ENCODE results near the gene ENOX1. TPM values are rescaled to one million over a fixed set of nuclear protein-coding genes. Genes with fewer than 3 reads are reported as not detected.
A peak's percentile ranks its signal among the peaks of the same experiment; 100 is the strongest.

The ENOX1 gene
- total and polyA plus RNA-seq, 2 of the 8 experiments (the other 6 are each of a cell fraction or from before 2014, with no cell fraction given) = 0.23 to 0.37 TPM

DNA sequence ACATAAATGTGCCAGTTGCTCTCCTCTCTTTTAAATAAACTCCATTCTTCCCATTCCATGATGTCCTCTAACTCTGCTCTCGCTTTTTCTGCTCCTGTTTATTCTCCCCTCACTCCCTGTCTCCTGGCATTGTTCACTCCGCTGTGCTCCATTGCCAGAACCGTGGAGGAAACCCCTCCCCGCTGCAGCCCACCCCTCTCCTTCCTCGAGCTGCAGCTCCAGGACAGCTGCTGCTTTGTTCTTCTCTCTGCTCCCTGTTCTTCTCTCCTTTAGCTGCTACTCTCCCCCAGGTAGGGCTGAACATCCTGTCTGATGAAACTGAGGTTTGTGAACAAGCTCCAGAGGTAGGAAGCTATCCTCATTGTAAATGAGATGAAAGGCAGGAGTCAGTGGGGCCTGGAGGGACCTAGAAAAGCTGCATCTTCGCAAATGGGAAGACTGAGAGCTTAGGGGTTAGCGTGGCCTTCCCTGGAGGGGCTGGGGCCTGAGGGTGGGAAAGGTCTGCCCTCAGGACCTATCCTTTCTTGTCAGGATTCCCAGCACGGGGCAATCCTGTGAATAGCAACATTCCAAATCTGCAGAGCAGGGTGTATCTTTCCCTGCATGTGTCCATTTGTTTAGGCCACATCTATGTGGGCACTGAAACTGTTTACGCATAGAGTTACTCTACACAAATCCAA, 519.7 kb downstream of the ENOX1 start:
- no peak overlapping the region for H3K9ac ChIP-seq (replicated peaks in 1 of 4; ENCODE audit: extremely low read depth in 1 of 4, low read depth in 3 of 4, low read length in 3 of 4)
- H4K5ac ChIP-seq (ENCODE audit: insufficient read length, low read depth, low read length) = peak overlapping the region; percentile 31
- ChIA-PET CTCF (ENCODE audit: partially characterized antibody) (interaction anchor here (1.0 to 1.2 kb wide), 2 partner anchors 9 to 13 kb away, joined by 3 to 4 read pairs; no protein-coding TSS in a partner anchor), POLR2A (ENCODE audit: partially characterized antibody) (no interaction called here)
- peak overlapping the region; percentile 72; the same call in 1 of the 2 replicates for H2AFZ ChIP-seq (ENCODE audit: low read length)
- no peak overlapping the region for H3K4me2 ChIP-seq (ENCODE audit: insufficient read depth in 1 of 2, low read depth in 2 of 2, low read length in 2 of 2)
- H3K79me1 ChIP-seq (ENCODE audit: low read depth, low read length) = no peaks in the 10 kb centered on the region
- no peak overlapping the region for H2BK15ac ChIP-seq (ENCODE audit: low read length)
- H3K9me3 ChIP-seq (ENCODE audit: insufficient read depth in 2 of 2, low read depth in 1 of 2, low read length in 1 of 2) = no peaks in the 10 kb centered on the region
- WGBS, 2 experiments (ENCODE audit: extremely low coverage in 1 of 2, insufficient coverage in 1 of 2, insufficient read length in 1 of 2, insufficient replicate concordance in 2 of 2, low coverage in 1 of 2, low lambda C conversion rate in 2 of 2, missing lambda C conversion rate in 1 of 2) = 93% methylated on average over 8 of the region's 9 CpGs; no CpG with 5 or more reads in 1 of the 2 experiments
- H3K27me3 ChIP-seq (replicated peaks in 1 of 4; ENCODE audit: control insufficient read depth in 3 of 4, extremely low read depth in 1 of 4, insufficient read depth in 3 of 4, low read length in 3 of 4) = no peaks in the 10 kb centered on the region
- no peak overlapping the region for H4K8ac ChIP-seq (ENCODE audit: extremely low read depth, insufficient read depth, low read length)
- no peak overlapping the region for H2BK12ac ChIP-seq (ENCODE audit: low read depth, low read length)
- H3K23me2 ChIP-seq (ENCODE audit: low read depth, low read length) = no peaks in the 10 kb centered on the region
- no peak overlapping the region for H2BK5ac ChIP-seq (ENCODE audit: low read depth, low read length)
- no peaks in the 10 kb centered on the region for H4K20me1 ChIP-seq (replicated peaks in 1 of 2; ENCODE audit: control insufficient read depth in 1 of 2, insufficient read depth in 2 of 2, low read length in 2 of 2)
- no peak overlapping the region for H3K27ac ChIP-seq (ENCODE audit: low read depth, low read length)
- H3K79me2 ChIP-seq (ENCODE audit: control insufficient read depth in 1 of 2, insufficient read depth in 2 of 2, low read length in 2 of 2) = no peaks in the 10 kb centered on the region
- no peak overlapping the region for H3K56ac ChIP-seq (replicated peaks; ENCODE audit: insufficient read length, low read depth, low read length)
- no peak overlapping the region for H2BK20ac ChIP-seq (ENCODE audit: low read length)
- H3K36me3 ChIP-seq (ENCODE audit: control insufficient read depth in 2 of 4, insufficient read depth in 4 of 4, low read length in 3 of 4) = no peaks in the 10 kb centered on the region
- no peak overlapping the region for H2BK120ac ChIP-seq (replicated peaks; ENCODE audit: low read depth, low read length)
- no peak overlapping the region for H3K23ac ChIP-seq (ENCODE audit: insufficient read length)
- H3K4me1 ChIP-seq (replicated peaks in 1 of 4; ENCODE audit: control insufficient read depth in 3 of 4, insufficient read depth in 4 of 4, low read length in 3 of 4) = peaks cover 0 to 6% (median 1%) of the 10 kb centered on the region in 4 experiments; a peak in 2 of 7 replicates
- H3K18ac ChIP-seq (ENCODE audit: extremely low read depth, low read length) = no peak overlapping the region; the same call in 1 of the 2 replicates
- H3K4ac ChIP-seq (replicated peaks; ENCODE audit: insufficient read length, low read depth, low read length) = no peak overlapping the region
- no peak for FAIRE-seq
- no peak overlapping the region for H2AK5ac ChIP-seq (ENCODE audit: low read depth, low read length)
- no peak overlapping the region for H3K14ac ChIP-seq (ENCODE audit: insufficient read length)
- no peak overlapping the region for H4K91ac ChIP-seq (replicated peaks; ENCODE audit: insufficient read length, low read length)
- H3K4me3 ChIP-seq (ENCODE audit: extremely low read depth in 1 of 4, insufficient read depth in 2 of 4, low read depth in 3 of 4, low read length in 4 of 4) = no peak overlapping the region
- no peak for DNase-seq (ENCODE audit: low read depth in 1 of 2, low spot score in 2 of 2)
- TF ChIP-seq KDM4A (IDR thresholded peaks at IDR 0.05; ENCODE audit: low read depth, low read length, severe bottlenecking) (no peak), SP1 (IDR thresholded peaks at IDR 0.05; ENCODE audit: low read depth, low read length) (no peak), CREB1 (IDR thresholded peaks at IDR 0.05) (no peak), KDM5A (IDR thresholded peaks at IDR 0.05; ENCODE audit: low read length) (no peak), HDAC6 (IDR thresholded peaks at IDR 0.05; ENCODE audit: low read depth, low read length) (no peak), TAF7 (optimal IDR thresholded peaks at IDR 0.05; ENCODE audit: borderline replicate concordance, low read depth, low read length) (no peak)
- TF ChIP-seq, protein P1, sequence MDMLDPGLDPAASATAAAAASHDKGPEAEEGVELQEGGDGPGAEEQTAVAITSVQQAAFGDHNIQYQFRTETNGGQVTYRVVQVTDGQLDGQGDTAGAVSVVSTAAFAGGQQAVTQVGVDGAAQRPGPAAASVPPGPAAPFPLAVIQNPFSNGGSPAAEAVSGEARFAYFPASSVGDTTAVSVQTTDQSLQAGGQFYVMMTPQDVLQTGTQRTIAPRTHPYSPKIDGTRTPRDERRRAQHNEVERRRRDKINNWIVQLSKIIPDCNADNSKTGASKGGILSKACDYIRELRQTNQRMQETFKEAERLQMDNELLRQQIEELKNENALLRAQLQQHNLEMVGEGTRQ (IDR thresholded peaks at IDR 0.05; ENCODE audit: low read length) = no peak

Data from H1 (cell line).